ENCODE data around the gene TEKT2.

TEKT2 gene

GRCh38 chr1:36091698-36092097 lies 7.8 kb downstream of the TEKT2 start:
- no peak overlapping the region for H3K4me2 ChIP-seq
- H3K27me3 ChIP-seq (ENCODE audit: insufficient read depth, low read depth) = no peaks in the 10 kb centered on the region
- H3K4me1 ChIP-seq (ENCODE audit: low read depth, poor library complexity, severe bottlenecking) = peaks cover 10% of the 10 kb centered on the region
- H3K4me3 ChIP-seq (IDR thresholded peaks at IDR 0.05; ENCODE audit: insufficient read depth, low read depth, low read length) = no peak overlapping the region
- no peak overlapping the region for H3K9ac ChIP-seq
- TF ChIP-seq CTCF (conservative IDR thresholded peaks at IDR 0.05; ENCODE audit: low read depth, low read length) = no peak
- H3K27ac ChIP-seq = no peak overlapping the region
- no peak overlapping the region for H2AFZ ChIP-seq (ENCODE audit: low read depth)
- H3K36me3 ChIP-seq (ENCODE audit: insufficient read depth) = no peaks in the 10 kb centered on the region
- no peaks in the 10 kb centered on the region for H4K20me1 ChIP-seq (ENCODE audit: insufficient read depth)
- peaks cover 23% of the 10 kb centered on the region; the same call in 1 of the 2 replicates for H3K79me2 ChIP-seq (ENCODE audit: insufficient read depth, low read depth)

GRCh38 chr1:36092166-36092797 lies 8.4 kb downstream of the TEKT2 start:
- H2AFZ ChIP-seq (ENCODE audit: low read depth) = no peak overlapping the region
- H3K4me1 ChIP-seq (ENCODE audit: low read depth, poor library complexity, severe bottlenecking) = peaks cover 10% of the 10 kb centered on the region
- no peak overlapping the region for H3K9ac ChIP-seq
- TF ChIP-seq CTCF (conservative IDR thresholded peaks at IDR 0.05; ENCODE audit: low read depth, low read length) = no peak
- no peaks in the 10 kb centered on the region for H3K27me3 ChIP-seq (ENCODE audit: insufficient read depth, low read depth)
- H3K4me3 ChIP-seq (IDR thresholded peaks at IDR 0.05; ENCODE audit: insufficient read depth, low read depth, low read length) = no peak overlapping the region
- no peaks in the 10 kb centered on the region for H3K36me3 ChIP-seq (ENCODE audit: insufficient read depth)
- no peak overlapping the region for H3K4me2 ChIP-seq
- H4K20me1 ChIP-seq (ENCODE audit: insufficient read depth) = no peaks in the 10 kb centered on the region
- H3K27ac ChIP-seq = no peak overlapping the region
- peaks cover 23% of the 10 kb centered on the region; the same call in 1 of the 2 replicates for H3K79me2 ChIP-seq (ENCODE audit: insufficient read depth, low read depth)

GRCh38 chr1:36092798-36093185 lies 8.9 kb downstream of the TEKT2 start:
- Histone ChIP-seq H3K79me2 (ENCODE audit: insufficient read depth, low read depth) (peaks cover 23% of the 10 kb centered on the region; the same call in 1 of the 2 replicates), H3K9ac (no peak overlapping the region), H4K20me1 (ENCODE audit: insufficient read depth) (no peaks in the 10 kb centered on the region), H2AFZ (ENCODE audit: low read depth) (no peak overlapping the region), H3K27me3 (ENCODE audit: insufficient read depth, low read depth) (no peaks in the 10 kb centered on the region), H3K27ac (no peak overlapping the region), H3K4me1 (ENCODE audit: low read depth, poor library complexity, severe bottlenecking) (peaks cover 10% of the 10 kb centered on the region), H3K4me2 (no peak overlapping the region), H3K4me3 (IDR thresholded peaks at IDR 0.05; ENCODE audit: insufficient read depth, low read depth, low read length) (no peak overlapping the region), H3K36me3 (ENCODE audit: insufficient read depth) (no peaks in the 10 kb centered on the region)
- TF ChIP-seq CTCF (conservative IDR thresholded peaks at IDR 0.05; ENCODE audit: low read depth, low read length) = no peak

DNA sequence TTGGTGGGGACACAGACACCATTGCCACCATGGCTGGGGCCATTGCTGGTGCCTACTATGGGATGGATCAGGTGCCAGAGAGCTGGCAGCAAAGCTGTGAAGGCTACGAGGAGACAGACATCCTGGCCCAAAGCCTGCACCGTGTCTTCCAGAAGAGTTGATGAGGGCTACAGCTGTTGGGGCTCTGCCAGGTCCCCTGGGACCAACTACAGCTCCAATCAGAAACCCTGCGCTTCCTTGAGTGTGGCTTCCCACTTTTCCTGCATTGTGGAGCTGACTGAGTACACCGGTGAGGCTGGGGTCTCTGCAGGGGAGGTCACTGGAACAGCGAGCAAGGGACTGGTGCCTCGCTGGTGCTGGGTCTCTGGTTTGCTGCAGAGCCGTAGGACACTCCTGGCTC lies 9.3 kb downstream of the TEKT2 start:
- H3K4me1 ChIP-seq (ENCODE audit: low read depth, poor library complexity, severe bottlenecking) = peaks cover 9% of the 10 kb centered on the region
- no peaks in the 10 kb centered on the region for H4K20me1 ChIP-seq (ENCODE audit: insufficient read depth)
- H3K36me3 ChIP-seq (ENCODE audit: insufficient read depth) = no peaks in the 10 kb centered on the region

More for the DNA sequence above, 9.3 kb downstream of the TEKT2 start:
- Histone ChIP-seq H3K27me3 (ENCODE audit: insufficient read depth, low read depth) (no peaks in the 10 kb centered on the region), H3K27ac (no peak overlapping the region), H2AFZ (ENCODE audit: low read depth) (no peak overlapping the region), H3K4me2 (no peak overlapping the region), H3K79me2 (ENCODE audit: insufficient read depth, low read depth) (peaks cover 23% of the 10 kb centered on the region; the same call in 1 of the 2 replicates), H3K4me3 (IDR thresholded peaks at IDR 0.05; ENCODE audit: insufficient read depth, low read depth, low read length) (no peak overlapping the region), H3K9ac (no peak overlapping the region)
- TF ChIP-seq CTCF (conservative IDR thresholded peaks at IDR 0.05; ENCODE audit: low read depth, low read length) = no peak

Measured in KMS-11 (cell line).